ENCODE results near the gene CPE. TPM values are rescaled to one million over a fixed set of nuclear protein-coding genes. Genes with fewer than 3 reads are reported as not detected.
"Not testable (repeated sequence)": the region's sequence is repeated elsewhere in the genome, so short reads cannot be mapped to it uniquely, and the experiment has no call there.

CPE gene
- total RNA-seq, 4 donors from 2014 or later, result 104 to 116 (median 108) TPM

DNA sequence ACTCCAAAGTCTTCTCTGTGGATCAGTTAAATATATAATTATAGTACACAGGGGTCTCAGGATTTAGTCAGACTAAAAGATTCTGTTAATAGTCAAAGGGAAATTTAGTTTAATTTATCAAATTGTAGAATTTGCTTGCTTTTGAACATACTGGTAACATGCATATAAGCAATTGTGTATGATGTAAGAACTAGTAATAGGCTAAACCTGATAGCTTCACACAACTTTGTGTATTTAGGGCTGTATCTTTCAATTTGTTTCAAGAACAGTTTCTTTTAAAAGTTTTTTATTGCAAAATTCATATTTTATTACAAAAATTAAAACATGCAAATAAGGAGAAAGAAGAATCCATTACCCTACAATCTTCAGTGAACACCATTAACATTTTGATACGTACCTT lies 99.5 kb downstream of the CPE start:
- H3K4me3 ChIP-seq, result no peak overlapping the region
- no peaks in the 10 kb centered on the region for H3K36me3 ChIP-seq
- no peak overlapping the region for H3K27ac ChIP-seq (replicated peaks in 1 of 4)
- H3K4me1 ChIP-seq, result peaks cover 0 to 17% (median 10%) of the 10 kb centered on the region in 4 donors
- TF ChIP-seq, protein P1, sequence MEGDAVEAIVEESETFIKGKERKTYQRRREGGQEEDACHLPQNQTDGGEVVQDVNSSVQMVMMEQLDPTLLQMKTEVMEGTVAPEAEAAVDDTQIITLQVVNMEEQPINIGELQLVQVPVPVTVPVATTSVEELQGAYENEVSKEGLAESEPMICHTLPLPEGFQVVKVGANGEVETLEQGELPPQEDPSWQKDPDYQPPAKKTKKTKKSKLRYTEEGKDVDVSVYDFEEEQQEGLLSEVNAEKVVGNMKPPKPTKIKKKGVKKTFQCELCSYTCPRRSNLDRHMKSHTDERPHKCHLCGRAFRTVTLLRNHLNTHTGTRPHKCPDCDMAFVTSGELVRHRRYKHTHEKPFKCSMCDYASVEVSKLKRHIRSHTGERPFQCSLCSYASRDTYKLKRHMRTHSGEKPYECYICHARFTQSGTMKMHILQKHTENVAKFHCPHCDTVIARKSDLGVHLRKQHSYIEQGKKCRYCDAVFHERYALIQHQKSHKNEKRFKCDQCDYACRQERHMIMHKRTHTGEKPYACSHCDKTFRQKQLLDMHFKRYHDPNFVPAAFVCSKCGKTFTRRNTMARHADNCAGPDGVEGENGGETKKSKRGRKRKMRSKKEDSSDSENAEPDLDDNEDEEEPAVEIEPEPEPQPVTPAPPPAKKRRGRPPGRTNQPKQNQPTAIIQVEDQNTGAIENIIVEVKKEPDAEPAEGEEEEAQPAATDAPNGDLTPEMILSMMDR (IDR thresholded peaks at IDR 0.05), result no peak
- TF ChIP-seq POLR2A (IDR thresholded peaks at IDR 0.05; ENCODE audit: low read depth) (no peak), POLR2AphosphoS5 (IDR thresholded peaks at IDR 0.05) (no peak), EP300 (IDR thresholded peaks at IDR 0.05) (no peak)
- H3K27me3 ChIP-seq, result no peaks in the 10 kb centered on the region
- no peaks in the 10 kb centered on the region for H3K9me3 ChIP-seq
- WGBS, result 100% methylated on average over 1 of the region's 1 CpG
- DNase-seq (ENCODE audit: extremely low spot score), result no peak
- intact Hi-C loops (cut with DNase I), result no loop called here

DNA sequence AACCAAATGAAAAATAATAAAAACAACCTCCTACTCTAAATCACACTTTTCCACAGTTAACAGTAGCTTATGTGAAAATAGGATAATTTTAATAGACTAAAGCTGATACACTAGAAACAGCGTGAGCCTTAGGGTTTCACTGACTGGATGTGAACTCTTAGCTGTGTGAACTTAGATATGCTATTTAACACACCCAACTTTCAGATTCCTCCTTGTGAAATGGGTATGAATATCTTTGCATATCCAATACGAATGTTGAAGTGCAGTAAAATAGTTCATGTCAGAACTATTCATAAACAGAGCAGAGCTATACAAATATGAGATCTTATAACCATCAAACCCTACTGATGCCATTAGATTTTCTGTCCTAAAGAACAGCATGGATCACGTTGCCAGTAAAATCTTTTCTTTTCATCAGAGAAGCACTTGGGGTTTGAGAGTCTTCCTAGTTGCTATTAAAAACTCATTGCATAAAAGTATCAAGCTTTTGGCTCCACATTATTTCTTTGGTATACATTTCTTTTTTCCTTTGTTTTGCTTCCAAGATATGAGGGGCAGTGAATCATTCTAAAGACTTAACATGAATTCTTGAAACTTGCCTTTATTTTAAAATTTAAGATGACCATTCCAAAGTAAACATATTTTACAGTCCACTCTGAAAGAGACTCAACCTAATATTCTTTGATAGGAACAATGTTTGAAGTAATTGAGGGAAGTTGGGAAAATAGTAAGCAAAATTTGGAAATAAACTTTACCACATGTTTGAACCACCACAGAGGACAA lies 102.4 kb downstream of the CPE start:
- H3K27me3 ChIP-seq, result no peaks in the 10 kb centered on the region
- intact Hi-C loops (cut with DNase I), result no loop called here
- H3K9me3 ChIP-seq, result no peaks in the 10 kb centered on the region
- peaks cover 0 to 17% (median 10%) of the 10 kb centered on the region in 4 donors for H3K4me1 ChIP-seq
- H3K4me3 ChIP-seq, result no peak overlapping the region
- no peak for DNase-seq (ENCODE audit: extremely low spot score)
- TF ChIP-seq POLR2A (IDR thresholded peaks at IDR 0.05; ENCODE audit: low read depth) (no peak), EP300 (IDR thresholded peaks at IDR 0.05) (no peak), POLR2AphosphoS5 (IDR thresholded peaks at IDR 0.05) (no peak)
- TF ChIP-seq, protein P1 (IDR thresholded peaks at IDR 0.05), result no peak
- WGBS, result 63% methylated on average over 3 of the region's 3 CpGs
- no peaks in the 10 kb centered on the region for H3K36me3 ChIP-seq
- H3K27ac ChIP-seq (replicated peaks in 1 of 4), result no peak overlapping the region

DNA sequence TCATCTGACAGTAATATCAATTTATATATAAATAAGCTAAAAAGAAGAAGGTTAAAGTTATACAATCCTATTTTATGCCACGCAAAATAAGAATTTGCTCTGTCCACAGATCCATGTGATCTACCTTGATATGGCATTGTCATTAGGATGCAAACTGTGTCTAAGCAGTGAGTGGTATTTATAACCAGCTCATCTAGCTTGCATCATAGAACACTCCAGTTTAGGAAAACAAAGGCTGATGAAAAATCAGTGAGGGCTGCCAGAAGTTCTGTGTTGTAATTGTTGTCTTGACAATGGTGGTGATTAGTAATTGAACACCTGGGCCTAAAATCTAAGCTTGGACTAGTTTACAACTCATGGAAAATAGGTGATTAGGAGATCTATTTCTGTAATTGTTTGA lies 111.0 kb downstream of the CPE start:
- intact Hi-C loops (cut with DNase I), result loop anchor here (2.0 kb wide), 1 partner anchor 47 kb away; no protein-coding TSS in a partner anchor
- Histone ChIP-seq H3K9me3 (no peaks in the 10 kb centered on the region), H3K4me3 (no peak overlapping the region), H3K27me3 (no peaks in the 10 kb centered on the region), H3K36me3 (peaks cover 0 to 4% (median 0%) of the 10 kb centered on the region in 4 donors), H3K27ac (replicated peaks in 1 of 4) (no peak overlapping the region), H3K4me1 (peaks cover 0 to 22% (median 15%) of the 10 kb centered on the region in 4 donors)
- WGBS, result 54% methylated on average over 1 of the region's 1 CpG
- no peak for TF ChIP-seq POLR2A (IDR thresholded peaks at IDR 0.05; ENCODE audit: low read depth)
- TF ChIP-seq, protein P1 (IDR thresholded peaks at IDR 0.05), result no peak
- TF ChIP-seq EP300 (IDR thresholded peaks at IDR 0.05), result no peak
- TF ChIP-seq POLR2AphosphoS5 (IDR thresholded peaks at IDR 0.05), result no peak
- no peak for DNase-seq (ENCODE audit: extremely low spot score)

DNA sequence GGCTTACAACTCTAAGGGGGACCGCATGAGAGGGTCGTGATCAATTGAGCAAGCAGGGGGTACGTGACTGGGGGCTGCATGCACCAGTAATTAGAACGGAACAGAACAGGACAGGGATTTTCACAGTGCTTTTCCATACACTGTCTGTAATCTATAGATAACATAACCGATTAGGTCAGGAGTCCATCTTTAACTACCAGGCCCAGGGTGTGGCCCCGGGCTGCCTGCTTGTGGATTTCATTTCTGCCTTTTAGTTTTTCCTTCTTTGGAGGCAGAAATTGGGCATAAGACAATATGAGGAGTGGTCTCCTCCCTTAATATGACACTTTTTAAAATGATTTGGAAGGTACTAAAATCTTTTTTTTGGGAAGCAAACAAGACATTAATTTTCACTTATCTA lies 113.8 kb downstream of the CPE start:
- H3K9me3 ChIP-seq; DNase-seq (ENCODE audit: extremely low spot score); H3K27ac ChIP-seq (replicated peaks in 1 of 4); H3K36me3 ChIP-seq; H3K27me3 ChIP-seq; intact Hi-C loops (cut with DNase I); H3K4me3 ChIP-seq: not testable (repeated sequence)
- peaks cover 0 to 25% (median 16%) of the 10 kb centered on the region in 4 donors for H3K4me1 ChIP-seq
- WGBS, result 89% methylated on average over 6 of the region's 6 CpGs

DNA sequence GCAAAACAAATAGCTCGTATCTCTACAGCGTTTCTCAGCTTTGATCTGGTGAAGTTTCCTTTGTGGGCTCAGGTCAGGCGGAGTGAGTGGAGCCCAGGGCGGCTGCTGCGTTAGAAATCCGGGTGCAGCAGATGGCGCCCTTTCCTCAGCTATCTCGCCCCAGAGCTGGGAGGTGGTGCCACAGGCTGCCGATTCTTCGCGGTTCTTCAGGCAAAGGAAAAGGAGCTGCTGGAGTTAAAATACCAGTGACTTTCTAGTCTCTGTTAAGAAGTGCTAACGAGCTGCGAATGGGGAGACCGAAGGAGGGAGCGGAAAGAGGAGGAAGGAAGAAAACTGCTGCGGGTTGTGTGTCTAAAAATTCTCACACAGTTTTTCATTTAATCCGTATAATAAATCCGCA lies 114.6 kb downstream of the CPE start:
- intact Hi-C loops (cut with DNase I), result no loop called here
- no peak for DNase-seq (ENCODE audit: extremely low spot score)
- peak overlapping the region; percentile 18 to 32 (median 24) for H3K4me3 ChIP-seq

More for the DNA sequence above, 114.6 kb downstream of the CPE start:
- WGBS, result 7% methylated on average over 18 of the region's 18 CpGs
- Histone ChIP-seq H3K27me3 (no peaks in the 10 kb centered on the region), H3K4me1 (peaks cover 0 to 25% (median 16%) of the 10 kb centered on the region in 4 donors), H3K9me3 (no peaks in the 10 kb centered on the region), H3K36me3 (no peaks in the 10 kb centered on the region), H3K27ac (replicated peaks in 1 of 4) (peak overlapping the region in 2 of 4 donors; percentile 22 to 28)
- no peak for TF ChIP-seq POLR2A (IDR thresholded peaks at IDR 0.05; ENCODE audit: low read depth)
- no peak for TF ChIP-seq EP300 (IDR thresholded peaks at IDR 0.05)
- peak in 1 of 2 donors; percentile 14 for TF ChIP-seq POLR2AphosphoS5 (IDR thresholded peaks at IDR 0.05)
- TF ChIP-seq, protein P1 (IDR thresholded peaks at IDR 0.05), result peak; percentile 78 to 79 (median 78)

Data from esophagus muscularis mucosa (tissue), 4 donors.